H1 (cell line): Measurements from ENCODE around the gene SZT2. TPM values are rescaled to one million over a fixed set of nuclear protein-coding genes. Genes with fewer than 3 reads are reported as not detected.

Experiments
- CTCF ChIA-PET: fragments of 300-600 bp; sonication (Branson Sonifier 250); formaldehyde crosslinking; loops from one replicate; lab custom pipeline; 2021; ENCODE audit not compliant: partially characterized antibody; lab: Charles Lee
- POLR2A ChIA-PET: fragments of 300-600 bp; sonication (Branson Sonifier 250); formaldehyde crosslinking; loops from one replicate; lab custom pipeline; 2021; ENCODE audit warnings: inconsistent platforms; ENCODE audit not compliant: partially characterized antibody; lab: Charles Lee
- DNase-seq, 2 experiments: peaks; one replicate each; pipeline versions ENCODE4 v3.0.0 to v3.0.0-alpha.2; 2010 to 2022; ENCODE audit warnings: low spot score in 2 of 2, low read depth in 1 of 2, mixed read lengths in 1 of 2
- FAIRE-seq: peaks from 2 replicates; lab custom pipeline; 2011; peaks lifted over from hg19 to GRCh38; lab: Jason Lieb, UNC
- H2AFZ ChIP-seq: 2 replicates; pipeline ENCODE4 v1.8.1; 2012; ENCODE audit warnings: low read length, inconsistent platforms
- H2AK5ac ChIP-seq: 2 replicates; pipeline ENCODE4 v1.6.1; 2013; ENCODE audit warnings: low read depth, low read length
- H2BK120ac ChIP-seq: replicated peaks from 2 replicates; pipeline ENCODE3; 2013; ENCODE audit warnings: low read depth, low read length, inconsistent platforms
- H2BK12ac ChIP-seq: 2 replicates; pipeline ENCODE4 v1.6.1; 2013; ENCODE audit warnings: low read depth, low read length
- H2BK15ac ChIP-seq: 2 replicates; pipeline ENCODE4 v1.6.1; 2013; ENCODE audit warnings: low read length
- H2BK20ac ChIP-seq: 2 replicates; pipeline ENCODE4 v1.6.1; 2013; ENCODE audit warnings: low read length
- H2BK5ac ChIP-seq: 2 replicates; pipeline ENCODE4 v1.6.1; 2013; ENCODE audit warnings: low read depth, low read length
- H3K14ac ChIP-seq: 2 replicates; pipeline ENCODE4 v1.6.1; 2013; ENCODE audit warnings: inconsistent platforms; ENCODE audit not compliant: insufficient read length
- H3K18ac ChIP-seq: 2 replicates; pipeline ENCODE4 v1.6.1; 2013; ENCODE audit warnings: low read length; ENCODE audit errors: extremely low read depth
- H3K23ac ChIP-seq: 2 replicates; pipeline ENCODE4 v1.6.1; 2013; ENCODE audit warnings: inconsistent platforms; ENCODE audit not compliant: insufficient read length
- H3K23me2 ChIP-seq: 2 replicates; pipeline ENCODE4 v1.6.1; 2013; ENCODE audit warnings: low read depth, low read length
- H3K27ac ChIP-seq: 2 replicates; pipeline ENCODE4 v1.6.1; 2011; ENCODE audit warnings: low read depth, low read length, inconsistent platforms
- H3K27me3 ChIP-seq, 4 experiments: replicated peaks in 1 of 4; 1 replicate in 1 of 4; 2 replicates in 3 of 4; pipeline versions ENCODE4 v1.6.1 to v1.8.1; 2011 to 2013; ENCODE audit warnings: low read length in 3 of 4, mild to moderate bottlenecking in 3 of 4, inconsistent platforms in 2 of 4, mixed read lengths in 2 of 4, moderate library complexity in 1 of 4; ENCODE audit not compliant: control insufficient read depth in 3 of 4, insufficient read depth in 3 of 4; ENCODE audit errors: extremely low read depth in 1 of 4
- H3K36me3 ChIP-seq, 4 experiments: 2 replicates each; pipeline versions ENCODE4 v1.6.1 to v1.8.1; 2011 to 2013; ENCODE audit warnings: mild to moderate bottlenecking in 4 of 4, low read length in 3 of 4, moderate library complexity in 2 of 4, control low read depth in 1 of 4, inconsistent platforms in 1 of 4; ENCODE audit not compliant: insufficient read depth in 4 of 4, control insufficient read depth in 2 of 4
- H3K4ac ChIP-seq: replicated peaks from 2 replicates; pipeline ENCODE3; 2013; ENCODE audit warnings: low read length, low read depth, mixed read lengths, inconsistent platforms; ENCODE audit not compliant: insufficient read length
- H3K4me1 ChIP-seq, 4 experiments: replicated peaks in 1 of 4; 1 replicate in 1 of 4; 2 replicates in 3 of 4; pipeline versions ENCODE4 v1.6.1 to v1.8.1; 2011 to 2013; ENCODE audit warnings: low read length in 3 of 4, inconsistent platforms in 2 of 4, mixed read lengths in 1 of 4; ENCODE audit not compliant: insufficient read depth in 4 of 4, control insufficient read depth in 3 of 4
- H3K4me2 ChIP-seq, 2 experiments: 2 replicates each; pipeline versions ENCODE4 v1.6.1 to v1.8.1; 2011 to 2013; ENCODE audit warnings: low read depth in 2 of 2, low read length in 2 of 2, control low read depth in 1 of 2, inconsistent platforms in 1 of 2, mild to moderate bottlenecking in 1 of 2; ENCODE audit not compliant: insufficient read depth in 1 of 2
- H3K4me3 ChIP-seq, 4 experiments: fragments of 200-600, 300-600 bp in 1 of 4; sonication (generic), shearing (Covaris generic), sonication (Bioruptor Twin) in 1 of 4; 2 replicates each; pipeline versions ENCODE4 v1.5.1 to v1.8.1; 2011 to 2016; ENCODE audit warnings: low read length in 4 of 4, low read depth in 3 of 4, control low read depth in 2 of 4, inconsistent platforms in 2 of 4, mild to moderate bottlenecking in 2 of 4, mixed read lengths in 1 of 4, moderate library complexity in 1 of 4; ENCODE audit not compliant: insufficient read depth in 2 of 4; ENCODE audit errors: extremely low read depth in 1 of 4
- H3K56ac ChIP-seq: replicated peaks from 2 replicates; pipeline ENCODE3; 2013; ENCODE audit warnings: low read depth, mild to moderate bottlenecking, mixed read lengths, low read length, inconsistent platforms; ENCODE audit not compliant: insufficient read length
- H3K79me1 ChIP-seq: 2 replicates; pipeline ENCODE4 v1.6.1; 2013; ENCODE audit warnings: low read depth, low read length, control low read depth
- H3K79me2 ChIP-seq, 2 experiments: 2 replicates each; pipeline versions ENCODE4 v1.6.1 to v1.8.1; 2012 to 2013; ENCODE audit warnings: low read length in 2 of 2, mild to moderate bottlenecking in 2 of 2, inconsistent platforms in 1 of 2; ENCODE audit not compliant: insufficient read depth in 2 of 2, control insufficient read depth in 1 of 2
- H3K9ac ChIP-seq, 4 experiments: replicated peaks in 1 of 4; 1 replicate in 1 of 4; 2 replicates in 3 of 4; pipeline versions ENCODE4 v1.6.1 to v1.8.1; 2011 to 2013; ENCODE audit warnings: low read depth in 3 of 4, low read length in 3 of 4, control low read depth in 2 of 4, mild to moderate bottlenecking in 2 of 4, moderate library complexity in 2 of 4, inconsistent platforms in 1 of 4; ENCODE audit errors: extremely low read depth in 1 of 4
- H3K9me3 ChIP-seq, 2 experiments: 2 replicates each; pipeline versions ENCODE4 v1.6.1 to v1.8.1; 2012 to 2013; ENCODE audit warnings: mild to moderate bottlenecking in 2 of 2, moderate library complexity in 2 of 2, control low read depth in 1 of 2, inconsistent platforms in 1 of 2, low read depth in 1 of 2, low read length in 1 of 2, mixed read lengths in 1 of 2; ENCODE audit not compliant: insufficient read depth in 2 of 2
- H4K20me1 ChIP-seq, 2 experiments: replicated peaks in 1 of 2; 2 replicates each; pipeline versions ENCODE3 to v1.8.1; 2011 to 2013; ENCODE audit warnings: inconsistent platforms in 2 of 2, low read length in 2 of 2, mild to moderate bottlenecking in 1 of 2; ENCODE audit not compliant: insufficient read depth in 2 of 2, control insufficient read depth in 1 of 2
- H4K5ac ChIP-seq: 2 replicates; pipeline ENCODE4 v1.6.1; 2013; ENCODE audit warnings: low read length, low read depth, mixed read lengths, inconsistent platforms; ENCODE audit not compliant: insufficient read length
- H4K8ac ChIP-seq: 2 replicates; pipeline ENCODE4 v1.8.0; 2013; ENCODE audit warnings: mild to moderate bottlenecking, moderate library complexity, low read length, inconsistent platforms; ENCODE audit not compliant: insufficient read depth; ENCODE audit errors: extremely low read depth
- H4K91ac ChIP-seq: replicated peaks from 2 replicates; pipeline ENCODE3; 2013; ENCODE audit warnings: low read length, mixed read lengths, inconsistent platforms; ENCODE audit not compliant: insufficient read length
- BRCA1 ChIP-seq: IDR thresholded peaks from 2 replicates; pipeline ENCODE4 v1.6.1; 2012; ENCODE audit warnings: low read depth, low read length, improper control_type of control experiment
- EGR1 ChIP-seq: IDR thresholded peaks from 2 replicates; pipeline ENCODE4 v1.6.1; 2011; ENCODE audit warnings: low read depth, low read length, borderline replicate concordance
- HDAC2 ChIP-seq, 2 experiments: fragments of 300-600 bp in 1 of 2; sonication (generic) in 1 of 2; IDR thresholded peaks; 2 replicates each; pipeline ENCODE4 v1.6.1; 2011 to 2012; ENCODE audit warnings: low read depth in 2 of 2, low read length in 2 of 2, mild to moderate bottlenecking in 2 of 2, moderate library complexity in 2 of 2, borderline replicate concordance in 1 of 2, inconsistent platforms in 1 of 2
- KDM1A ChIP-seq: fragments of 200-600, 300-600 bp; sonication (generic); IDR thresholded peaks from 2 replicates; pipeline ENCODE4 v1.7.1; 2016; ENCODE audit warnings: mild to moderate bottlenecking, low read length, borderline replicate concordance
- RFX5 ChIP-seq: IDR thresholded peaks from 2 replicates; pipeline ENCODE4 v1.6.1; 2011; ENCODE audit warnings: low read depth, low read length, improper control_type of control experiment, borderline replicate concordance
- WGBS, 2 experiments: shearing (Covaris generic) in 1 of 2; methylation state at CpG; one replicate each; pipeline versions ENCODE4 v1.1.6 to v1.1.7; 2013 to 2015; ENCODE audit warnings: low lambda C conversion rate in 2 of 2, mixed read lengths in 2 of 2, inconsistent platforms in 1 of 2, low coverage in 1 of 2, missing lambda C conversion rate in 1 of 2; ENCODE audit not compliant: insufficient replicate concordance in 2 of 2, insufficient coverage in 1 of 2, insufficient read length in 1 of 2; ENCODE audit errors: extremely low coverage in 1 of 2, missing lambda C conversion rate in 1 of 2; 5-methylcytosine and 5-hydroxymethylcytosine counted together
- polyA plus RNA-seq, 7 experiments: library from polyadenylated mRNA; depleted of rRNA in 3 of 7; stranded (reverse) in 5 of 7; unstranded in 2 of 7; fragments of >200 nt in 5 of 7; fragments of 200-250 nt in 2 of 7; gene quantifications; 1 replicate in 5 of 7; 2 replicates in 1 of 7; 4 replicates in 1 of 7; pipeline versions ENCODE4 v1.2.1 to v1.2.3, GENCODE V29; 2011 to 2013; ENCODE audit warnings: missing spikeins in 2 of 7, mixed read lengths in 2 of 7
- total RNA-seq: library from RNA; stranded (reverse); fragmentation: NEBNext Ultra II Directional; extraction: Animal tissue kit (Norgen Biotek cat#: 25700); gene quantifications from 2 replicates; pipeline ENCODE4 v1.2.1, GENCODE V29; 2021

SZT2 gene
- total and polyA plus RNA-seq, 2 of the 8 experiments (the other 6 are each of a cell fraction or from before 2014, with no cell fraction given) = 4.7 to 12.9 TPM

DNA sequence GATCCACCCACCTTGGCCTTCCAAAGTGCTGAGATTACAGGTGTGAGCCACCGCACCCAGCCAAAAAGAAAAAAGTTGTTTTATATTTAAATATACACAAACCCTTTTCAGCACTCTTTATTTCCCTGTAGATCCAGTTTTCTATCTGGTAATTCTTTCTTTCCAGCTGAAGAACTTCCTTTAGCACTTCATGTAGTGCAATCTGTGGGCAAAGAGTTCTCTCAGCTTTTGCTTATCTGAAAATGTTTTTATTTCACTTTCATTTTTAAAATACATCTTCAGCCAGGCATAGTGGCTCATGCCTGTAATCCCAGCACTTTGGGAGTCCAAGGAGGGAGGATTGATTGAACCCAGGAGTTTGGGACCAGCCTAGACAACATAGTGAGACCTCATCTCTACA lies 92.5 kb downstream of the SZT2 start:
- no peaks in the 10 kb centered on the region for H3K79me1 ChIP-seq
- no peak for DNase-seq
- H3K18ac ChIP-seq = no peak overlapping the region
- no peak overlapping the region for H3K14ac ChIP-seq
- H3K36me3 ChIP-seq = no peaks in the 10 kb centered on the region
- no peaks in the 10 kb centered on the region for H3K9me3 ChIP-seq
- no peak overlapping the region for H2AFZ ChIP-seq
- no peak overlapping the region for H3K4ac ChIP-seq
- 85% methylated on average over 1 of the region's 1 CpG; no CpG with 5 or more reads in 1 of the 2 experiments for WGBS, 2 experiments
- no peak overlapping the region for H4K91ac ChIP-seq
- H2BK5ac ChIP-seq = no peak overlapping the region
- no peak overlapping the region for H3K23ac ChIP-seq
- no peak overlapping the region for H3K56ac ChIP-seq
- ChIA-PET POLR2A (interaction anchor here (1.2 kb wide), 1 partner anchor 14 kb away, joined by 4 read pairs; no protein-coding TSS in a partner anchor), CTCF (no interaction called here)
- no peak overlapping the region for H2BK12ac ChIP-seq
- no peak overlapping the region for H3K9ac ChIP-seq
- no peak overlapping the region for H4K8ac ChIP-seq
- no peaks in the 10 kb centered on the region for H3K4me1 ChIP-seq
- H2BK15ac ChIP-seq = no peak overlapping the region
- H3K79me2 ChIP-seq = no peaks in the 10 kb centered on the region
- no peak overlapping the region for H3K27ac ChIP-seq
- H2AK5ac ChIP-seq = no peak overlapping the region
- H2BK20ac ChIP-seq = no peak overlapping the region
- H3K23me2 ChIP-seq = no peaks in the 10 kb centered on the region
- H4K5ac ChIP-seq = no peak overlapping the region
- FAIRE-seq = no peak
- H3K4me2 ChIP-seq = no peak overlapping the region
- H2BK120ac ChIP-seq = no peak overlapping the region
- H3K27me3 ChIP-seq = no peaks in the 10 kb centered on the region
- no peak overlapping the region for H3K4me3 ChIP-seq
- no peaks in the 10 kb centered on the region for H4K20me1 ChIP-seq
- TF ChIP-seq HDAC2 (IDR thresholded peaks at IDR 0.05; ENCODE audit: borderline replicate concordance in 1 of 2, low read depth in 2 of 2, low read length in 2 of 2) (no peak), KDM1A (no peak), BRCA1 (no peak), EGR1 (no peak), RFX5 (no peak)
